ENCODE data around the gene ZRANB1.

GRCh38 chr10:125018576-125019143 is 76.7 kb downstream of the ZRANB1 start:
- no peak for TF ChIP-seq CTCF (conservative IDR thresholded peaks at IDR 0.05; ENCODE audit: low read depth, low read length)
- no peak for TF ChIP-seq POLR2A (IDR thresholded peaks at IDR 0.05; ENCODE audit: low read depth, low read length)
- no peak for TF ChIP-seq CHD1 (IDR thresholded peaks at IDR 0.05; ENCODE audit: low read depth, low read length)
- TF ChIP-seq RFX5 (IDR thresholded peaks at IDR 0.05; ENCODE audit: low read depth, low read length), result no peak
- no peak for TF ChIP-seq ELK1 (IDR thresholded peaks at IDR 0.05; ENCODE audit: borderline replicate concordance, low read depth, low read length)
- no peak for TF ChIP-seq BHLHE40 (IDR thresholded peaks at IDR 0.05; ENCODE audit: low read depth, low read length)
- no peak for TF ChIP-seq MAFK (IDR thresholded peaks at IDR 0.05; ENCODE audit: low read depth, low read length)
- TF ChIP-seq USF2 (IDR thresholded peaks at IDR 0.05; ENCODE audit: low read depth, low read length), result no peak
- TF ChIP-seq RAD21 (IDR thresholded peaks at IDR 0.05; ENCODE audit: low read length), result no peak
- no peak for TF ChIP-seq MAZ (IDR thresholded peaks at IDR 0.05; ENCODE audit: borderline replicate concordance, low read depth, low read length)

All from IMR-90 (cell line).